MCF 10A (cell line): Measurements from ENCODE around the gene MAMSTR. TPM values are rescaled to one million over a fixed set of nuclear protein-coding genes. Genes with fewer than 3 reads are reported as not detected.
"Not testable (repeated sequence)": the region's sequence is repeated elsewhere in the genome, so short reads cannot be mapped to it uniquely, and the experiment has no call there.

Experiments
- BruUV-seq: library from RNA; stranded (reverse); fragments of 400-500 nt; replicated peaks from 2 replicates; lab custom pipeline; 2021; lab: Mats Ljungman, UMichigan
- CTCF ChIA-PET: fragments of 300-600 bp; sonication (Branson Sonifier 250); formaldehyde crosslinking; extraction: SDS; loops from one replicate; lab custom pipeline; 2021; ENCODE audit warnings: antibody characterized with exemption, inconsistent platforms; lab: Yijun Ruan, JAX
- POLR2A ChIA-PET: fragments of 300-600, 350-650 bp; sonication (Branson Sonifier 250); formaldehyde crosslinking; extraction: SDS; loops from one replicate; lab custom pipeline; 2020; ENCODE audit warnings: antibody characterized with exemption, inconsistent platforms; lab: Yijun Ruan, JAX
- DNase-seq: peaks from one replicate; pipeline ENCODE4 v3.0.0-alpha.2; 2018; ENCODE audit not compliant: unreplicated experiment
- H3K27ac Mint-ChIP-seq: one replicate; pipeline ENCODE4 v1.8.0; 2022; ENCODE audit warnings: mild to moderate bottlenecking, low read depth, mixed read lengths; ENCODE audit not compliant: unreplicated experiment
- H3K27me3 Mint-ChIP-seq: one replicate; pipeline ENCODE4 v1.8.0; 2022; ENCODE audit warnings: mixed read lengths; ENCODE audit not compliant: insufficient read depth, unreplicated experiment
- H3K36me3 Mint-ChIP-seq: one replicate; pipeline ENCODE4 v1.8.0; 2022; ENCODE audit warnings: mild to moderate bottlenecking, moderate library complexity, mixed read lengths; ENCODE audit not compliant: insufficient read depth, unreplicated experiment
- H3K4me1 Mint-ChIP-seq: one replicate; pipeline ENCODE4 v1.8.0; 2022; ENCODE audit warnings: mixed read lengths; ENCODE audit not compliant: insufficient read depth, unreplicated experiment
- H3K4me3 Mint-ChIP-seq: one replicate; pipeline ENCODE4 v1.8.0; 2022; ENCODE audit warnings: mild to moderate bottlenecking, moderate library complexity, mixed read lengths; ENCODE audit not compliant: unreplicated experiment
- H3K9me3 Mint-ChIP-seq: one replicate; pipeline ENCODE4 v1.8.0; 2022; ENCODE audit warnings: mixed read lengths; ENCODE audit not compliant: unreplicated experiment
- intact Hi-C: fragments of 100-400 bp; cut with micrococcal nuclease; formaldehyde crosslinking; loops from 2 replicates; pipeline ENCODE4 v1.14.1; 2022
- total RNA-seq: library from RNA; stranded (reverse); gene quantifications from 2 replicates; pipeline ENCODE4 v1.2.3, GENCODE V29; 2022
- TF ChIP-seq, protein P1 (sequence below): fragments of 200-600 bp; IDR thresholded peaks from one replicate; pipeline ENCODE4 v1.8.0; 2022; ENCODE audit warnings: antibody characterized with exemption, mild to moderate bottlenecking; ENCODE audit not compliant: unreplicated experiment

MAMSTR gene
- total RNA-seq, 1 experiment from 2014 or later = 0.65 TPM

DNA sequence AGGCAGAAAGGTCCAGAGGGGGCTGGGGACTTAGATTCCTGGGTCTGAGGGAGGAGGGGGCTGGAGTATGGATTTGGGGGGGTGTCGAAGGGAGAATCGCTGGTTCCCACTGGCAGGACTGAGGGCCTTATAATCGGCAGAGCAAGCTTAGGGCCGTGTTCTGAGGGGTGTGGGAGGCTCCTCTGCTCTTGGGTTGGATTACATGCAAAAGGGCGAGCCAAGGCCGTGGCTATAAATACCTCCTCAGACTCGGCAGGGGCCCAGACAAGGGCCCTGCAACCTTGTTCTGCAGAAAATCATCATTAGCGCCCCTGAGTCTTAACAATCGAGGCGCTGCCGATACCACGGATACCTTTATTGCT is 707 bp upstream of the MAMSTR start:
- CTCF ChIA-PET = interaction anchor here (0.6 to 0.9 kb wide), 3 partner anchors 32 to 457 kb away, joined by 3 to 4 read pairs (median 4); no protein-coding TSS in a partner anchor
- POLR2A ChIA-PET = interaction anchor here (0.6 to 1.2 kb wide), 8 partner anchors 8 to 1446 kb away, joined by 3 to 8 read pairs (median 4); partner anchors contain the start of genes CA11, FUT1, PPP1R15A and RPL18
- no peak for DNase-seq
- H3K4me3 Mint-ChIP-seq = peak overlapping the region; percentile 87
- H3K36me3 Mint-ChIP-seq = no peaks in the 10 kb centered on the region
- no TSS peak for BruUV-seq
- no peaks in the 10 kb centered on the region for H3K27me3 Mint-ChIP-seq
- peaks cover 6% of the 10 kb centered on the region for H3K9me3 Mint-ChIP-seq
- H3K4me1 Mint-ChIP-seq = peaks cover 10% of the 10 kb centered on the region
- H3K27ac Mint-ChIP-seq = peak overlapping the region; percentile 30
- intact Hi-C loops = no loop called here
- TF ChIP-seq, protein P1, sequence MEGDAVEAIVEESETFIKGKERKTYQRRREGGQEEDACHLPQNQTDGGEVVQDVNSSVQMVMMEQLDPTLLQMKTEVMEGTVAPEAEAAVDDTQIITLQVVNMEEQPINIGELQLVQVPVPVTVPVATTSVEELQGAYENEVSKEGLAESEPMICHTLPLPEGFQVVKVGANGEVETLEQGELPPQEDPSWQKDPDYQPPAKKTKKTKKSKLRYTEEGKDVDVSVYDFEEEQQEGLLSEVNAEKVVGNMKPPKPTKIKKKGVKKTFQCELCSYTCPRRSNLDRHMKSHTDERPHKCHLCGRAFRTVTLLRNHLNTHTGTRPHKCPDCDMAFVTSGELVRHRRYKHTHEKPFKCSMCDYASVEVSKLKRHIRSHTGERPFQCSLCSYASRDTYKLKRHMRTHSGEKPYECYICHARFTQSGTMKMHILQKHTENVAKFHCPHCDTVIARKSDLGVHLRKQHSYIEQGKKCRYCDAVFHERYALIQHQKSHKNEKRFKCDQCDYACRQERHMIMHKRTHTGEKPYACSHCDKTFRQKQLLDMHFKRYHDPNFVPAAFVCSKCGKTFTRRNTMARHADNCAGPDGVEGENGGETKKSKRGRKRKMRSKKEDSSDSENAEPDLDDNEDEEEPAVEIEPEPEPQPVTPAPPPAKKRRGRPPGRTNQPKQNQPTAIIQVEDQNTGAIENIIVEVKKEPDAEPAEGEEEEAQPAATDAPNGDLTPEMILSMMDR = no peak

DNA sequence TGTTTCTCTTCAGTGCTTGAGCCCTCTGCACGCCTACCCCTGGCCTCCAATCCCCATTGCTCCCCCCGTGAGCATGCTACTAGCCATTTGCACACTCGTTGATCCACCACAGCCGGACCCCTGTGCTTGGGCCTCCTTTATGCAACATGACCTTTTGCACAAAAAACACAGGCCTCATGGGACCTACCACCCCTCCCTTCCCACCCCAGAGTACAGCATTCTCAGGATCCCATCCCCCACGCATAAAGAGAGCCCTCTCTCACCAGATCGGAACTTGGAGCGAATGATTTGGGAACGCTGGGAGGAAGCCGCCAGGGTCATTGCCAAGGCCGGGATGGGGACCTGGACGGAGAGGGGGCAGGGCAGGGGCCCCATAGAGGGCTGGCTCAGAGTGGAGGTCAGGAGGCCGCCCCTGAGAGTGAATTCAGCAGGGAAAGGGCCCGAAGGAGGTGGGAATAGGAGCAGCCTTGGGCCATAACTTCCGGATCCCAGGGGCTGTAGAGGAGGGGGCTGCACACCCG is 754 bp downstream of the MAMSTR start:
- ChIA-PET POLR2A (no interaction called here), CTCF (no interaction called here)
- no peaks in the 10 kb centered on the region for H3K36me3 Mint-ChIP-seq
- peaks cover 14% of the 10 kb centered on the region for H3K4me1 Mint-ChIP-seq
- no TSS peak for BruUV-seq
- H3K27me3 Mint-ChIP-seq = no peaks in the 10 kb centered on the region
- intact Hi-C loops = no loop called here
- H3K4me3 Mint-ChIP-seq = no peak overlapping the region
- no peaks in the 10 kb centered on the region for H3K9me3 Mint-ChIP-seq
- DNase-seq = no peak
- TF ChIP-seq, protein P1 = no peak
- peak overlapping the region; percentile 6 for H3K27ac Mint-ChIP-seq

DNA sequence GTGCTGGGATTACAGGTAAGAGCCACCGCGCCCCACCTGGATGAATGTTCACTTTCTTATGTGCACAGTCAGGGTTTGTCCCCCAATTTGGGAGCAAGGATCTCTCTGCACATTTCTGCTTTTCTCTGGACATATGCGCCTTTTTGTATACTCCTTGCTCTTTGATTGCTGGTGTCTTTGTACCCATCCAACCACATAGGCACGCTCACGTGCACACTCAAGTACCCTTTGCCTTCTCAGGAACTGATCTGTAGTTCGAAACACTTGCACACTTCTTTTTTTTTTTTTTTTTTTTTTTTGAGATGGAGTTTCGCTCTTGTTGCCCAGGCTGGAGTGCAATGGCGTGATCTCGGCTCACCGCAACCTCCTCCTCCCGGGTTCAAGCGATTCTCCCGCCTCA is 1.4 kb downstream of the MAMSTR start:
- H3K4me3 Mint-ChIP-seq, BruUV-seq, POLR2A ChIA-PET, H3K27me3 Mint-ChIP-seq, intact Hi-C loops, DNase-seq, H3K36me3 Mint-ChIP-seq, H3K9me3 Mint-ChIP-seq: not testable (repeated sequence)
- Mint-ChIP-seq H3K27ac (peak overlapping the region; percentile 6), H3K4me1 (peaks cover 20% of the 10 kb centered on the region)
- CTCF ChIA-PET = interaction anchor here (0.9 kb wide), 1 partner anchor 42 kb away, joined by 3 read pairs; no protein-coding TSS in a partner anchor

DNA sequence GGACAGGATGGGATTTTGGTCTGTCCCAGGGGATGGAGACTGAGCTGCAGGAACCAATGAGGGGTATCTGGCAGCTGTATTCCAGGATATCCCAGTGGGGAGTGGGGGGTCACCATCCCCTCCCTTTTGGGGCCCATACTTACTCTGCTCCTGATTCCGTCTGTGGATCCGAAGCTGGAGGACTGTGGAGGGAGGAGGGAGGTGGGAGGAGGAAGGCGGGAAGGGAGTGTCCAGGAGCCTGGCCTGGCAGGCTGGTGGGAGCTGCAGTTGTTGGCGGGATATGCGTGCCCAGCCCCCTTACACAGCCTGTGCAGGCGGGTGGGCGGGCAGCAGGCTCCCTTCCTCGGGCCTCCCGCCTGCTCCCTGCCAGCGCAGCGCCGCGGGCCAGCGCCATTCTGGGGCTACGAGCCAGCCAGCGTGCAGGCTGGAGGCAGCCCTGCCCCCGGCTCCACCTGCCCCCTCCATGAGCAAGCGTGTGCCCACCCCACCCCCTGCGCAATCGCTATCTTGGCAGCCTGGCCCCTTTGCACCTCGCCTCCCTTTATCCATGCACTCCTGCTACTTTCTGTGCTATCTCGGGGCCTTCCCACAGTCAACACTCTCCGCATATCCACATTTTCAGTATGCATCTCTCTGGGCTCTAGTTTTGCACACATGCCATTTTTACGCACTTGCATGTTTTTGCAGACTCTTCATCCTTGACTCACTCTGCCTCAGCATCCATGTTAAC is 2.8 kb downstream of the MAMSTR start:
- Mint-ChIP-seq H3K4me3 (no peak overlapping the region), H3K27me3 (no peaks in the 10 kb centered on the region), H3K36me3 (no peaks in the 10 kb centered on the region), H3K9me3 (no peaks in the 10 kb centered on the region), H3K27ac (no peak overlapping the region), H3K4me1 (peaks cover 24% of the 10 kb centered on the region)
- ChIA-PET POLR2A (interaction anchor here (1.1 to 1.2 kb wide), 2 partner anchors 8 to 153 kb away, joined by 3 to 4 read pairs; no protein-coding TSS in a partner anchor), CTCF (interaction anchor here (0.6 to 0.9 kb wide), 3 partner anchors 11 to 41 kb away, joined by 3 to 4 read pairs (median 3); no protein-coding TSS in a partner anchor)
- TF ChIP-seq, protein P1 = no peak
- intact Hi-C loops = no loop called here
- BruUV-seq = no TSS peak
- DNase-seq = no peak
